HG03460 (cell line): ENCODE results near the gene PCGF3.
"Not testable (repeated sequence)": the region's sequence is repeated elsewhere in the genome, so short reads cannot be mapped to it uniquely, and the experiment has no call there.

ENCODE experiments used
- ATAC-seq: cut with Tn5 transposase; IDR thresholded peaks from one replicate; pipeline ENCODE4 v1.9.1; 2021; ENCODE audit not compliant: unreplicated experiment

The PCGF3 gene

DNA sequence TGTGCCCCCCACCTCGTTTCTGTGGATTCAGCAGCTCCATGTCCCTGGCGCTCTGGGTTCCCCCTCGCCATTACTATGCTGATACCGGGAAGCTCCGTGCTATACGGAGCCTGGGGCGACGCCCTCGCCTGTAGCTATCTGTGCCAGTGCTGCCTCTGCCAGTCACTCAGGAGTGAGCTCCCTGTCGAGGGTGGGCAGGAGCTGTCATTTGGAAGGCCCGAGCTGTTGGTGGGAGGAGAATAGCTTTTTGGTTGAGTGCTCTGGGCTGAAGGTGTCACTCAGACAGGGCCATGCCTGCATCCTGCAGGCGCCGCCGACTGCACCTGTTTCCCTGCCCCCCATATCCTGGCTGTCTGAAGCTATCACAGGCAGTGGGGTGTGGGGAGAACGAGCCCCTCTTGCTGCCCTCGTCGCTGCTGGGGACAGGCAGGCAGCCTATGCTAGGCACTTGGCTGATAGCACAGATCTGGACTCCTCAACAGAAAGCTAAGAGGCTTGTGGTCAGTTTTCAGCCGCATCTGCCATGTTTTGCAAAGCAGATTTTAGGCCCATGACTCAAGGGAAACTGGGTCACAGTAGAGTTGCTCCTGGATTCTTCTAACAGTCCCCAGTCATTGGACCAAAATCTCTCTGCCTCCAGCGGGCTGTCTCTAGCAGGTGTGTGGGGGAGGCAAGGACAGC lies 88.4 kb downstream of the PCGF3 start:
- no peak for ATAC-seq

DNA sequence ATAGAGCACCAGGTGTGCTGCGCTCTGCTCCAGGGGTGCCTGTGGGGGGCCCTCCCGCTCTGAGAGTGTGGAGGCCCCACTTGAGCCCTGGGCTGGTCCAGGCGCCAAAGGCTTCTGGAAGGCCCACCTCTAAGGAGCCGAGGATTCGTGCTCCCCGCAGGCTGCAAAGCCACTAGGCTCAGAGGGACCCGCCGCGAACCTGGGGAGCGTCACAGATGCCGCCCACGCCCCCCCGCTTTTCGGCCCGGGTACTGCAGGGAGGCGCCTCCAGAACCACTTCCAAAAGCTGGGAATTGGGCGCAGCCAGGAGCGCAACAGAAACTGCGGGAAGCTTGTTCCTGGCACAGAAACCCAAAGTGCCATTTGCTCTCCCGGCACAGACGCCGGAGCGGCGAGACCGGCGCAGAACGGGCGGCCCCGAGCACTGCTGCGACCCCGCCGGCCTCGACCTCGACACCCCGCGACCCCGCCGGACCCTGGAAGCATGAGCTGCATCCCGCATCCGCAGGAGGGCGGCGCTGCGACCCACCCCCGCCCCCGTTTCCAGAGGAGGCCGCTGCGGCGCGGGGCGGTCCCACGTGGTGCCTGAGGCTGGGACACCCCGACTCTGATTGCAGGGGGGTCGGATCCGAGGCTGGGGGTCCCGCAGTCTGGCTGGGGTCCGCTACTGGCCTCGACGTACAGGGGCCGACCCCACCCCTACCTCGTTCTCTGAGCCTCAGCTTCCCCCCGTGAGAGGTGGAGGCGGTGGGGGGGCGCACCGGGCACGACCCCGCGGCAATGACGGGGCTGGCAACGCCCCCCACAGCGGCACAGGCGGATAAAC lies 89.5 kb downstream of the PCGF3 start:
- ATAC-seq, result no peak

DNA sequence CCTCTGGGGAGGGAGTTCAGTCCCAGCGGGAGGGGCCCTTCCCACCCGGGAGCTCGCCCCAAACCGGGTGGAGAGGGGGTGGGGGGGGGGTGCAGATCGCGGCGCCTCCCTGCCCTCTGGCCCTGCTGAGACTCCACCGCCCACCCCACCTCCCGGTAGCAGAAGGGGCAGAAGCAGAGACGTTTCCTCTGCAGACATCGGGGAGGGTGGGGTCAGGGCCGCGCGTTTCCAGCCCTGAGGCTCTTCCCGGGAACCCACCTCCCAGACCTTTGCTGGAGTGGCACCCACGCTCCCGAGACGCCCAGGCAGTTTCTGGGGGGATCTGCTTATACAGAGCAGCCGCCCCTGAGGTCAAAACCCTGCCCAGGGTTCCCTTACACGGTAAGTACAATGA lies 90.1 kb downstream of the PCGF3 start:
- ATAC-seq, result no peak

DNA sequence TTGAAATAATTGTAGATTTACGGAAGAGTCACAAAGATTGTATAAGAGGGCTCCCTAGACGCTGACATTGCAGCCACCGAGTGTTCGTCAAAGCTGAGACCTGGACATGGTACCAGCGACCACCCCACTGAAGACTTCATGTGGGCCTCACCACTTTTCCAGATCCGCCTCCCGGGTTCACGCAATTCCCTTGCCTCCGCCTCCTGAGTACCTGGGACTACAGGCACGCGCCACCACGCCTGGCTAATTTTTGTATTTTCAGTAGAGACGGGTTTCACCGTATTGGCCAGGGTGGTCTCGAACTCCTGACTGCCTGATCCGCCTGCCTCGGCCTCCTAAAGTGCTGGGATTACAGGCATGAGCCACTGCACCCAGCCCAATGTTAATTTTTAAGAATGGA lies 90.6 kb downstream of the PCGF3 start:
- ATAC-seq, result no peak

DNA sequence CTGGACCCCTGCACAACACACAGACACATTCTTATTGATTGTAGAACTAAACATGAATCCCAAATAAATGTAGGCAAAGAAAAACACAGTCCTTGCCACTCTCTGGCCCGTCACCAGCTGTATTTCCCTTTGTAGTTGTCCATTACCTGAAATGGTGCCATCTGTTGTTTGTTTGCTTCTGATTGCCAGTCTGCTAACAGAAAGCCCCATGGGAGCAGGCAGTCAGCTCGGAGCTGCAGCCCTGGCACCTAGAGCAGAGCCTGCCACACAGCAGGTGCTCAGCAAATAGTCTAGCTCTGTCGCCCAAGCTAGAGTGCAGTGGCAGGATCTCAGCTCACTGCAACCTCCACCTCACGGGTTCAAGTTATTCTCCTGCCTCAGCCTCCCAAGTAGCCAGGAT lies 91.4 kb downstream of the PCGF3 start:
- no peak for ATAC-seq

DNA sequence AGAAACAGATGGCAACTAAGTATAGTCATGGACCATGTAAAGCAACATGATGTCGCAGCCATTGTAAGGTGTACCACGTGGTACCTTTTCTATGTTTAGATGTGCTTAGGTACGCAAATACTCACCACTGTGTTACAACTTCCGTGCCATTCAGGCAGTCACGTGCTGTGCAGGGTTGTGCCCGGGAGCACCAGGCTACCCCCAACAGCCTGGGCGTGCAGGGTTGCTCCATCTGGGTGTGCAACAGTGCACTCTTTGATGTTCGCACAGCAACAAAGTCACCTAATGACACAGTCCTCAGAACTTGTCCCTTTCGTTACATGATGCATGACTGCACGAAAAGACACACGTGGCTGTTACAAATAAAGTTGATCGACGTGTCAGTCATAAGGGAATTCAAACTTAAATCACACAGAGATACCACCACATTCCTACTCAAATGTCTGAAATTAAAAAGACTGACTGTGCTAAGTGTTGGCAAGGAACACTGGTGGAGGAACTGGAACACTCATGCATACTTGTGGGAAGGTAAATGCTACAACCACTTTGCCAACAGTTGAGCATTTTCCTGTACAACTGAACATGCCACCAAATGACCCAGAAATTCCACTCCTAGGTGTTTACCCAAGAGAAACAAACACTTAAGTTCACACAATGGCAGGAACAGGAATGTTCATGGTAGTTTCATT lies 95.9 kb downstream of the PCGF3 start:
- ATAC-seq, result no peak

DNA sequence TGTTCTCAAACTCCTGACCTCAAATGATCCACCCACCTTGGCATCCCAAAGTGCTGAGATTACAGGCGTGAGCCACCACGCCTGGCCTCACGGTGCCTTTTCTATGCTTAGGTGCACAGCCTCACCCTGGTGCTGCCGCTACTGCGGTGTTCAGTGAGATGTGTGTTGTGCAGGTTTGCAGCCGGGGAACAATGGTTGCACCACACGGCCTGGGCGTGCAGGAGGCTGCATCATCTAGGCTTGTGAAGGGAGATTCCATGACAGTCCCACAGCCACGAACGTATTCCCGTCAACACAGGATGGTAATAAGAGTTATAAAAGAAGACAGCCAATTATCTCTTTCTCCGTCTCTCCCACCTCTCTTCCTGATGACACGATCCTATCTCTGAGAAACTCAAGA lies 98.3 kb downstream of the PCGF3 start:
- no peak for ATAC-seq

DNA sequence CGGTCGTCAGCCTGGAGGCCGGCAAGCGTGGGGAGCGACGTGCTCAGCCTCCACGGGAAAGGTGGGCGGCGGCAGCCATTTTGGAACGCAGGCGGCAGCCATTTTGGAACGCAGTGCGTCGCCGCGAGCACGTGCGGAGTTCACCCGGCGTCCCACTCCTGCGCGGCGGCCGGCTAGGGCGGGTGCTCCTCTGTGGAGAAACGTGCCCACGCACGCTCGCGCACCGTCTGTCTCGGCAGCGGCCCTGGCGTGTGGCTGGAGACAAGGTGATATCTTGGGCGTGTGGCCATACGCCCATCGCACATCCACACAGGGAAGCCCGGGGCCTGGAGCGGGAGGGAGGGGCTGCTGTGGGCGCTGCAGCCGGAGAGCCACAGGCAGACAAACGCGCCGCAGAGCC lies 99.2 kb downstream of the PCGF3 start:
- ATAC-seq, result no peak

DNA sequence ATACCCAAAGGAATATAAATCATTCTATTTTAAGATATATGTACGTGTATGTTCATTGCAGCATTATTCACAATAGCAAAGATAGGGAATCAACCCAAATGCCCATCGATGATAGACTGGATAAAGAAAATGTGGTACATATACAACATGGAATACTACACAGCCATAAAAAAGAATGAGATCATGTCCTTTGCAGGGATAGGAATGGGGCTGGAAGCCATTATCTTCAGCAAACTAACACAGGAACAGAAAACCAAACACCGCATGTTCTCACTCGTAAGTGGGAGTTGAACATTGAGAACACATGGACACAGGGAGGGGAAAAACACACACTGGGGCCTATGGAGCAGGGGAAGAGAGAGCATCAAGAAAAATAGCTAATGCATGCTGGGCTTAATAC lies 101.3 kb downstream of the PCGF3 start:
- not testable (repeated sequence) for ATAC-seq

DNA sequence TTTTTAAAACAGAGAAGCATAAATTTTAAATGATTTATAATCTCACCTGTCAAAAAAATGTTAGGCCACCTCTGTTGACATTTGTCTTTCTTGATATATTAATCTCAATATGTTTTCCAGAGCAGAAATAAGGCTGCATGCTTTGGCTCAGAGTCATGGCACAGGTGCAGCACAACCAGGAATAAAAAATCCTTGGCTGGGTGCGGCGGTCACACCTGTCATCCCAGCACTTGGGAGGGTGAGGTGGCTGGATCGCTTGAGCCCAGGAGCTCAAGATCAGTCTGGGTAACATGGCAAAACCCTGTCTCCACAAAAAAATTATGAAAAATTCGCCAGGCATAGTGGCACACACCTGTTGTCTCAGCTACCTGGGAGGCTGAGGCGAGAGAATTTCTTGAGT lies 102.2 kb downstream of the PCGF3 start:
- no peak for ATAC-seq

DNA sequence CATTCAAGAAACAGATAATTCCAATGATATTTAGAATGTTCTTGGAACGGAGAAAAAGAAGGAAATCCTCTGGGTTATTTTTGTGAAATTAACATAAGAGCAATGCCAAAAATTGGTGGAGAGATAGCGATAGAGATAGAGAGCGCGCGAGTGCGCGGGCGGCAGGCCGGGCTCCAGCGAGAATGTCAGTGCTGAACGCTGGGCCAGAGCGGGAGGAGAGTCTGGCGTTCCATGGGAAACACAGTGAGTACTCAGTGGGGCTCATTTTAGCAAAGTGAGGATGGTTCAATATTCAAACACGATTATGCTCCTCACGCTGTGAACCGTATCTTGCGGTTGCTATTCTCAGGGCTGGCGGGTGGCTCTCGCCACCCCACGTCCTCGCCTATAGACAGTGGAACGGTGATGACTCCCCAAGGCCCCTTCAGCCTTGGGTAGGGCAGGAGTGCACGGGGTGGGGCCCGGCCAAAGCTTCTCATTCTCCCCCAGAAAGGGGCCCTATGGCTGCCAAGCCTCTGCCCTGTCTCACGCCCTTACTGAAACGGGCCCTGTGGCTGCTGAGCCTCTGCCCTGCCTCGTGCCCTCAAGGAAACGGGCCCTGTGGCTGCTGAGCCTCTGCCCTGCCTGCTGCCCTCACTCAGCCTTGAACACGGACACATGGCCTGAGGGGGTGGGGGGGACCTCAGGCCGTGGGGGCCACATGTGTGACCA lies 103.4 kb downstream of the PCGF3 start:
- ATAC-seq, result no peak

DNA sequence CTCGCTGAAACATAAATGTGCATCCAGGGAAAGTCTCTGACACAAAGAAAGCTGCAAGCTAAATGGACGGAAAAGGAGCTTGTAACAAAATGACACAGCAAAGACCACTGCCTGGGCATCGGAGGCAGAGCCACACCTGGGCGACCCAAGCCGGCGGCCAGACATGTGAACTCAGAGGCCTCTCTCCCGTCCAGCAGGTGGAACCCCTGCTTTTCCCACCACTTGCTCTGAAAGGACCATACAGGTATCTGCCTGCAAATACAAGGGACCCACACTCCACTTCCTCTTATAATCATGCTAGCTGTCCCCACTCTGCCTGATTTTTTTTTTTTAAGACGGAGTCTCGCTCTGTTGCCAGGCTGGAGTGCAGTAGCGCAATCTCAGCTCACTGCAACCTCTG lies 108.3 kb downstream of the PCGF3 start:
- no peak for ATAC-seq

DNA sequence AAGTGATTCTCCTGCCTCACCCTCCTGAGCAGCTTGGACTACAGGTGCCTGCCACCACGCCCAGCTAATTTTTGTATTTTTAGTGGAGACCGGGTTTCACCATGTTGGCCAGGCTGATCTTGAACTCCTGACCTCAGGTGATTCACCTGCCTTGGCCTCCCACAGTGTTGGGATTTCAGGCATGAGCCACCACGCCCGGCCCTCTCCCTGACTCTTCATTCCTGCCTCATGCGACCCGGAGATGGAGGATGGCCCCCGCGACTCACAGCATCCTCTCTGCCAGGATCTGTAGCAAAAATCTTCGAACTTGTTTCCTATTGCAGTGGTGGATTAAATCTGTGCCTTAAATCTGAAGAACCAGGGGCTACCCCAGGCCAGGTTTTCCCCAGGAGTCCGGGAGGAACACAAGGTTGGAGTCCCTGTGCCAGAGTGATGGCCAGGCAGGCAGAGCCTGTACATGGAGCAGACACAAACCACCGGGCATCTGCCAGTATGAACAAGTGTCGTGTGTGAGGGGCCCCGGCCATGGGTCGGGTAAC lies 108.7 kb downstream of the PCGF3 start:
- no peak for ATAC-seq

DNA sequence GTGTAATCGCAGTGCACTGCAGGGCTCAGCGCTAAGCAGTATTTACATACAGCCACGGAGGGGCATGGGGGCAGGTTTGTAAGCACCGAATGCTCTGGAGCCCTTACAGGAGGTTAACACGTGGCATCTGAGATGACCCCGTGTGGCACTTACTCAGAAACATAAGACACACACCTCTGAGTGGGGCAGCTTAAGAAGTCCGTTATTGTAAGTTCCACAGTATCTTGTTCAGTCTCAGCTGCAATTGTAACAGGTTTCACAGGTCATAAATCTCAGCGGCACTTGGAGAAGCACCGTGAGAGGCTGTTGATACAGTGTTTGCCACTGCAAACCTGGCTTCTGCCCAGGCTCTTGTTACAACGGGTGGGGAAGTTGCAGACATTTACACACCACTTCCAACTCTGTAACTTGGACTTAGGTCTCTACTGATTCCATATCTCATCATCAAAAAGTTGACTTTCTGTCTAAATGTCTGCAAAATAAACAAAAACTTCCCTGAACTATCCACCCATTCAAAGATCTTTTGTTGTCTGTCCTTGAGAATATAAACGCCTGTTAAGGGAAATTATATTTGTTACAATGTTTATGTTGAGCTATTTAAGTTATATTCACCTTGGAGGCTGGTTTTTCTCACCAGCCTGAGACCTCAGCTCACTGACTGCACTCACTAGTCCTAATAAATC lies 110.0 kb downstream of the PCGF3 start:
- no peak for ATAC-seq

DNA sequence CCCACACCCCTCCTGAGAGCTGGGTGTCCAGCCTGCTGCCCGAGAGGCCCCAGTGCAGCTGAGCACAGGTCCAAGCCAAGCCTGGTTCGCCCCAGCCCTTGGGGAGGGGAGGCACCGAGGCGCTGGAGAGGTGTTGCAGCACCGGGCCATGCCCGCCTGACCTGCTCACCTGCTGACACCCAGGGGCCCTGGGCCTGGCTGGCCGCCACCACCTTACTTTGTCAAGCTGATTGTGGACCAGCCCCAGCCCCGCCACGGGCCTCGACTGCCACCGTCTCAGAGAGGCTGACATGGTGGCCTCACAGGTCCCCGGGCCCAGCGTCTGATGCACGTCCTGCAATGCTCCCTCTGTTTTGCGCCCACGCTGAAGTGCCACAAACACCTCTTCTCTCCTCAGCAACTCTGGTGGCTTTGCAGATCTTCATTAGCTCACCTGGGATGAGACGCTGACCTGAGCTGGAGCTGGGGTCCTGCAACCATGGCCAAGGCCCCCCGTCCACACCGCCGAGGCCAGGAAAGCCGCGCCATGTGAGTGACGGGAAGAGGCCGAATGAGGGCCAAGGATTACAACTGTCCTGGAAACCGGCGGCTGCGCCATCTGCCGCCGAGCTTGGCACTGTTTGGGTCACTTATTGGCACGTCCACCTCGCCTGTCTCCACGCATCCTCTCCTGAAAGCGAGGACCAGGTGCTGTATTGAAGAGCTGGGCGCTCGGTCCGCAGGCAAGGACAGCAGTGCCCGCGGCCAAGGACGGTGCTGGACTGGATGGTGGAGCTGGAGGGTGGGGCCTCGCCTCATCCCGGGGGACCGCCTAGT lies 112.7 kb downstream of the PCGF3 start:
- ATAC-seq, result no peak

DNA sequence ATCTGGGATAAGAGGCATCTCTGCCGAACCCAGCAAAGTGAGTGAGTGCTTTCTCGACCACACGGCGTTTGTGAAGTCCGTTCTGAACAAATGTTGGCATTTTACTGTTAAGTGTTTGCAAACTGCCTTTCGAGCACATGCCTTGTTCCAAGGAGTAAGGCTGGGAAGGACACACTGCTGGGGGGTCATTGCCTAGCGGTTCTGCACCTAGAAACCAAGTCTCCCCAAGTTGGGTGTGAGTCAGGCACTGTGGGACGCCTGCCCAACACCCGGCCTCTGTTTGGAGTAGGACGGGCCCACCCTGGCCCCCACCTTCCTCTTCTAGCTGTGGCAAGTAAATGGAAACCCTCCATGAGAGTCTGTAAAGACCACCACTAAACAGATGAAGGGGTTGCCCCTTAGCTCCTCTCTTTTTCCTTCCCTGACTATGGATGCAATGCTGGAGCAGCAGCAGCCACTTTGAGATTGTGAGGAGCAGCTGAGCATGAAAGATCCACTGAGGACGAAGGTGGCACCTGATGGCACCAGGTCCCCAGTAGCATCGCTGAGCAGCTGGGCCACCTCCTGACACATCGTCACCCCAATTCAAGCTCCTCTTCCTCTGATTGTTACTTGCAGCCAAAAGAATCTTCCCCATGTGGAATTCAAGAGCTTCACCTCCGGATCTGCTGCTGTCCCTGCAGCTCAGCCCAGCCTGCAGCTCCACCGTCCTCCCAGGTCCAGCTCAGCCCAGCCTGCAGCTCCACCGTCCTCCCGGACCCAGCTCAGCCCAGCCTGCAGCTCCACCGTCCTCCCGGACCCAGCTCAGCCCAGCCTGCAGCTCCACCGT lies 114.0 kb downstream of the PCGF3 start:
- ATAC-seq, result no peak
